CD4-positive, alpha-beta T cell treated with Interferon gamma for 1 hour (primary cell): Measurements from ENCODE around the gene GNPTG.

Source experiments
- DNase-seq: peaks from one replicate; pipeline ENCODE4 v3.0.0-alpha.2; 2020

Gene GNPTG

GRCh38 chr16:1349351-1349750, 2.4 kb upstream of the GNPTG start:
- no peak for DNase-seq

- no peak for DNase-seq
These were observed 1.8 kb upstream of the GNPTG start for GRCh38 chr16:1349951-1350350.

GRCh38 chr16:1350691-1351090, 1.0 kb upstream of the GNPTG start:
- DNase-seq, result no peak

GRCh38 chr16:1351215-1351581, 533 bp upstream of the GNPTG start:
- no peak for DNase-seq

GRCh38 chr16:1354815-1355540, 3.2 kb downstream of the GNPTG start:
- DNase-seq, result no peak

- no peak for DNase-seq
These were observed 3.9 kb downstream of the GNPTG start for GRCh38 chr16:1355591-1355990.

GRCh38 chr16:1356061-1356900, 4.5 kb downstream of the GNPTG start:
- DNase-seq, result no peak

- DNase-seq, result no peak
These were observed 6.3 kb downstream of the GNPTG start for GRCh38 chr16:1357906-1358566.

GRCh38 chr16:1361685-1362360, 10.1 kb downstream of the GNPTG start:
- no peak for DNase-seq

GRCh38 chr16:1362807-1363206, 11.1 kb downstream of the GNPTG start:
- DNase-seq, result no peak

- DNase-seq, result peak; percentile 59
These were observed 11.8 kb downstream of the GNPTG start for GRCh38 chr16:1363501-1364041.

GRCh38 chr16:1364510-1364909, 12.8 kb downstream of the GNPTG start:
- DNase-seq, result no peak

GRCh38 chr16:1366060-1366711, 14.5 kb downstream of the GNPTG start:
- no peak for DNase-seq

- DNase-seq, result no peak
These were observed 15.1 kb downstream of the GNPTG start for GRCh38 chr16:1366712-1367299.

GRCh38 chr16:1367486-1368174, 15.9 kb downstream of the GNPTG start:
- no peak for DNase-seq

GRCh38 chr16:1371054-1371978, 19.6 kb downstream of the GNPTG start:
- DNase-seq, result no peak

- DNase-seq, result no peak
These were observed 20.7 kb downstream of the GNPTG start for GRCh38 chr16:1372292-1372950.

GRCh38 chr16:1374418-1375297, 22.9 kb downstream of the GNPTG start:
- DNase-seq, result no peak

GRCh38 chr16:1375298-1375640, 23.5 kb downstream of the GNPTG start:
- no peak for DNase-seq
